HG02571 (cell line): Measurements from ENCODE around the gene MMEL1.

Experiments used
- ATAC-seq: cut with Tn5 transposase; IDR thresholded peaks from one replicate; pipeline ENCODE4 v1.9.1; 2021; ENCODE audit warnings: mild to moderate bottlenecking, moderate library complexity; ENCODE audit not compliant: unreplicated experiment

Gene MMEL1

GRCh38 chr1:2606881-2607621 is 25.8 kb downstream of the MMEL1 start:
- ATAC-seq = no peak

GRCh38 chr1:2606396-2606880 is 26.4 kb downstream of the MMEL1 start:
- ATAC-seq = no peak

DNA sequence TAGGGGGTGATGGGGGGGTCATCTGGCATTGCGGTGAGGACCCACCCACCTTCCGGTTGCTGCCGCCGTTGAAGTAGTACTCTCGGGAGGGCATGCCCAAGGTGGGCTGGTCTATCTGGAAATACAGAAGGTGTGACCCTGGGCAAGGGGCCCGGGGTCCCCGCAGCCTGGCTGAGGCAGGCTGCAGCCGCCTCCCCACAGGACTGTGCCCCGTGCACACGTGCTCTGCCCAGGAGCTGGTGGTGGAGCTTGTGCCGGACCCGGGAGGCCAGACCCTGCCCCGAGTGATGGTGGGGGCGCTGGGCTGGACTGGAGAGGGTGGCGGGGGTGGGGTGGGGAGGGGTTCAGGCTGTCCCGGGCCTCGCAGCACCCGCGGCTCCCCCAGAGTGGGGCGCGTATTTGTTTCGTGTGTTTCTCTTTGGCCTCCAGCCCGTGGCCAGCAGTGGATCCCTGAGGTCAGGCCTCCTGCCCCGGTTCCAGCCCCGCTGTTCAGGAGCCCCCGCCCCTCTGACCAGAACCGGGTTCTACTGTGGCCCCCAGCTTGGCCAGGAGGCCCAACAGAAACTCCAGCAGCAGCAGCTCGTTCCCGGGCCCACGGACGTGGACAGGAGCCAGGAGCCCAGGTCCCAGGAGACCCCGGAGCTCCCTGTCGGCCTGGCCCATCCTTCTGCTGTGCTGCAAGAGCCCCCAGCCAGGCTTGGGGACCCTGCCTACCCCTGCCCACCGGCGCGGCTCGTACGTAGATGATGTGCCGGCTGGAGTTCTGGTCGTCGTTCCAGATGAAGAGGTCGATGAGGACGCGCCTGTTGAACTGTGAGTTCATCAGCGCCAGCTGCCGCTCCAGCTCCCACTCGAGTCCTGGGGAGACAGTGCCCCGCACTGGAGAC is 27.1 kb downstream of the MMEL1 start:
- no peak for ATAC-seq

GRCh38 chr1:2604844-2605508 is 27.8 kb downstream of the MMEL1 start:
- no peak for ATAC-seq

GRCh38 chr1:2604156-2604843 is 28.5 kb downstream of the MMEL1 start:
- ATAC-seq = no peak

DNA sequence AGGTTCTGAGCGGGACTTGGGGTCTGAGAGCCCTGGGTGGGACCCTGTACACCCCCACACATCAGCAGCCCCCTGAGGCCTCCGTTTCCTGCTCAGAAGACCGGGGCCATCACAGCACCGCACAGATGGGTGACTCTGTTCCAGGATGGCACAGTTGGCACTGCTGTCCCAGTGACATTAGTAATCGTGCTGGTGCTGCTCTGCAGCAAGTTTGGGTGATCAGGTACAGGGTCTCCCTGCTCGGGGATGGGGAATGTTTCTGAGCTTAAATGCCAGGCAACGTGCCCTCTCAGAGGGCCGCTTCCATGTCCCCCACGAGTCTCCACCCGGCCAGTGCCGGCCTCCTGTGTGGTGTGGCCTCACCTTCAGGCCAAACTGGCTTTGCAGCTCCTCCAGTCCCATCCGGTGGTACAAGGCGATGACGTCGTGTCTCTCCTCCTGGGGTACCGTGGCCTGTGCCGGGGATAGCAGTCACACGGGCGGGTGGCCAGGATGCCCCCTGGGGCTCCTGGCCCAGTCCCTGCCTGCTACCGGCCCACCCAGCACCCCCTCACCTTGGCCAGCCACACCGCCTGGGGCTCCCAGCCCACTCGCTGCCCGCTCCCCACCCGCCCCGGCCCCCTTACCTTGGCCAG is 29.2 kb downstream of the MMEL1 start:
- no peak for ATAC-seq

DNA sequence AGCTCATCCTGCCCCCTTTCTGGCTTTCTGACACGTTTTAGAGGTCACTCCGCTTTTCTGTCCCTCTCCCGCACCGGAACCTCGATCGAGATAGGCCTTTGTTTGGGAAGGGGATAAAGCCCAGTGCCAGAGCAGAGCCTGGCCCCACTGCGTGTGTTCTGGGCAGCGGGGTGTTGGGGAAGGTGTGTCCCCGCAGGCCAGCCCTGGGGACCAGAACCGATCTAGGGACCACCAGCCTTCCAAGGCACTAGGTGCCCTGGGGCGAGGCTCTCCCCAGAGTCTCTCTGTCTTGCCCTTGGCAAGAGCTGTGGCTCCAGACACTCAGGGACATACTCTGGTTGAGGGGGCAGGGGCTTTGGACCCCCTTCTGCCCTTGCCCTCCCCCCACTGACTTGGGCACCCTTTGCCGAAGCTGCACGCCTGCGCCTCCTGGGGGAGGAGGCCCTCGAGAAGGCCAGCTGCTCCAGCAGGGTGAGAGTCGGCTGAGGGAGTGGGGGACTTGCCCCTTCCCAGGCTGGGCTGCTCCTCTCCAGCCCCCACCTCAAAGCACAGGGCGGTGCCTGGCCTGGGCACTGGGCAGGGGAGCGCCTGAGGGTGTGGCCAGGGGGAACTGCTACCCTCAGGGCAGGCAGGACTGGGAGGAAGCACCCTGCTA is 29.8 kb downstream of the MMEL1 start:
- no peak for ATAC-seq

DNA sequence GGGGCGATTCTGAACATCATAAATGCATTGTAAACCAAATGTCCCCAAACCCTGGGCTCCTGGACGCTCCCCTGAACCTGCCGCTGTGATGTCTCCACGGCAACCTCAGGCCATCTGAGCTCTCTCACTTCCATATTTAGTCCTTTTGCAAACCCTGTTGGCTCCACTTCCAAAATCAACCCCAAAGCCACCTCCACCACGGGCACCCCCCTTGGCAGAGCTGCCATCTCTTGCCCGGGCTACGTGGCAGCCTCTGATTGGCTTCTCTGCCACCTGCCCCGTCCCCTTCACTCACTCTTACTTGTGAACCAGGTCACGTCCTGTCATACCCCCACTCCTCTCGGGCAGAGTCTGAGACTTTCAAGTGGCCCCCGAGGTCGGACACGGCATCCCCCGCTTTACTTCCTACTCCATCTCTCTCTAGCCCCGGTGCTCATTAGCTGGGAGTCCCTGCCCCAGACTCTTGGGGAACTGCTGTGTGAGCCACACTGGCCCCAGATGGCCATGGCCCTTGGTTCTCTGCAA is 30.4 kb downstream of the MMEL1 start:
- ATAC-seq = no peak

DNA sequence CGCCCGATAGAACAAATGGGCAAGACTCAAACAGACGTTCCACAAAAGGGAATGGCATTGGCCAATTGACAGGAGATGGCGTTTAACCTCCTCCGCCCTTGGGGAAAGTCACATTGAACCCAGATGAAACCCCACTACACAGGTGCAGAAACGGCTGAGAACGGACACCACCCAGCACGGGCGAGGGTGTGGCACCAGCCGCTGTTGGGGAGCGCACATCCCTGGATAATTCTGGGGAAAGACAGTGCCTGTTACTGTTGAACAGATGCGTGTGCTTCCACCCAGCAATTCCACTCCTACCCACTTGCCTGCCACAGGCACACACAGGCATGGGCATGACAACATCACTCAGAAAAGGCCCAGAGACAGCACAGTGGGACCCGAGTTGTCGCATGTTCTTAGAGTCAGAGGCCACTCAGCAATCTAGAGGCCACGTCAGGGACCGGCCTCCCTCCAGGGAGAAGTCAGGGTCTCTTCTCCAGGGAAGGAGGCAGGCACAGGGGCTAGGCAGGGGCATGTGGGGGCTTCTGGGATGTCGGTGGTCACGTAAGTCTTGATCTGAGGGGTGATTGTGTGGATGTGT is 31.0 kb downstream of the MMEL1 start:
- ATAC-seq = no peak

GRCh38 chr1:2598329-2598931 is 34.4 kb downstream of the MMEL1 start:
- ATAC-seq = no peak

DNA sequence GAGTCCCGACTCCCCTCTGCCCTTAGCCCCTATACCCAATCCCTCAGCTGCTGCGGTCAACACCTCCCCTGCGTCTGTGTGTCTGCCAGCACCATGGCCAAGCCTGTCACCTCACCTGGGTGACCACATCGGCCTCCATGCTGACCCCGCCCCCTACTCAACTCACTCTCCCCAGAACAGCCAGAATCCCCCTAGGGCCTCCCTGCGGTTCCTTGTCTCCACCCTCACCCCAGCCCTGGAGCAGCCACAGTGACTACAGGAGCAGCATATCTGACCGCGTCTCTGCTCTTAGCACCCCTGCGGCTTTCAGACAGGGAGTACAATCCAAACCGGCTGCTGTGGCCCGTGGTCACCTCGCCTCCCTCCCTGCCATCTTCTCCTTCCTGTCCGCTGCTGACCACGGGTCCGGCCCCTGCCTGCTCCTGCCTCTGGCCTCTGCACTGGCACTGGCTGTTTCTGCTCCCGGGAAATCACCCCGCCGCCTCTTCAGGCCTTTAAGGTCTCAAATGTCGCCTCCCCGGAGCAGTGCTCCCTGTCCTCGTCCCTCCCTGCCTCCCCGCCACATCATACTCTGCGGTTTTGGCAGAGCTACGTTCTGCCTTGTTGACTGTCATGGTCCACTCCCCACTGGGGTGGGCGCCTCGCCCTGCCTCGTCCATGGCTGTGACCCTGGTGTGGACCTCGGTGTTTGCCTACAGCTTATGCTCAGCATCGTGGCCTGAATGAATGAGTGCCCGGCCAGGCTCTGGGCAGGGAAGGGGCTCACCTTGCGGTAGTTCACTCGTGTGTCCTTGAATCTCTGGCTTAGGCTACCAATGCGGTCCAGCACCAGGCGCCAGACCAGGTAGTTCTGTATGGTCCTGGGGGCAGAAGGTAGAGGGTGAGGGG is 35.1 kb downstream of the MMEL1 start:
- ATAC-seq = no peak

- ATAC-seq = no peak
Measured at GRCh38 chr1:2596530-2597333, 36.1 kb downstream of the MMEL1 start.

GRCh38 chr1:2595812-2596529 is 36.8 kb downstream of the MMEL1 start:
- no peak for ATAC-seq

- no peak for ATAC-seq
Measured at GRCh38 chr1:2595261-2595811, 37.5 kb downstream of the MMEL1 start.

DNA sequence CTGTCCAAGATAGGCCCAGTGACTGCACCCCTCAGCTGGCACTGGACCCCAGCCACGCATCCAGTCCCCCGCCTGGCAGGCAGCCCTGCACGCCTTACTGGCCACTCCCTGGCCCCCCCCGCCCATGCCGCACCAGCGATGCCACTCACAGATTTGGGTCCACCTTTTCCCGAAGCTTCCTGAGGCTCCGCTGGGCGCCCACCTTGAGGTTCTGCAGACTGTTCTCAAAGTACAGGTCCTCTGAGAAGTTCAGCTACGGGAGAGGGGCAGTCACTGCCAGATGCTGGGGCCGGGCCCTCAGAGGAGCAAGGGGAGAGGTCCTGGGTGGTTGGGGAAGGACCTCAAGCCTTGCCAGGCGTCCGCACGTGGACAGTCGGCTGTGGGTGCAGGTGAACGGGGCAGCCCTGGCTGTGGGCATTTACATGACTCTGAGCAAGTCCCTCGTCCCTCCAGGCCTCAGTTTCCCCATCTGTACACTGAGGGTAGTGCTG is 38.1 kb downstream of the MMEL1 start:
- ATAC-seq = no peak
